AG04450 (cell line): ENCODE results near the gene ZFP36L1. TPM values are rescaled to one million over a fixed set of nuclear protein-coding genes. Genes with fewer than 3 reads are reported as not detected.
A peak's percentile ranks its signal among the peaks of the same experiment; 100 is the strongest.

Source experiments
- CTCF ChIA-PET: fragments of 300-600, 350-600 bp; formaldehyde crosslinking; extraction: SDS; loops from one replicate; lab custom pipeline; 2022; ENCODE audit warnings: antibody characterized with exemption, inconsistent platforms; lab: Charles Lee
- POLR2A ChIA-PET: fragments of 350-600 bp; formaldehyde crosslinking; extraction: SDS; loops from one replicate; lab custom pipeline; 2021; ENCODE audit warnings: antibody characterized with exemption, inconsistent platforms; lab: Yijun Ruan, JAX
- DNase-seq: peaks from one replicate; pipeline ENCODE4 v3.0.0-alpha.2; 2011; ENCODE audit warnings: low read depth, low spot score
- H3K27ac ChIP-seq: one replicate; pipeline ENCODE4 v1.5.1; 2012; ENCODE audit warnings: low read depth, low read length, control low read depth
- H3K27me3 ChIP-seq: one replicate; pipeline ENCODE4 v1.6.0; 2012; ENCODE audit warnings: low read length; ENCODE audit not compliant: control insufficient read depth, insufficient read depth
- H3K4me3 ChIP-seq: 2 replicates; pipeline ENCODE4 v1.5.1; 2011; ENCODE audit warnings: mild to moderate bottlenecking, low read depth, low read length, control low read depth
- H3K9me3 ChIP-seq: 2 replicates; pipeline ENCODE4 v1.5.1; 2012; ENCODE audit warnings: low read length; ENCODE audit not compliant: control insufficient read depth, insufficient read depth
- CTCF ChIP-seq: IDR thresholded peaks from 2 replicates; pipeline ENCODE4 v1.5.1; 2011; ENCODE audit warnings: low read depth, low read length, control low read depth, inconsistent platforms
- polyA plus RNA-seq: library from polyadenylated mRNA; depleted of rRNA; stranded (reverse); fragments of >200 nt; gene quantifications from 2 replicates; pipeline ENCODE4 v1.2.3, GENCODE V29; 2011

The ZFP36L1 gene
- polyA plus RNA-seq, 1 experiment: 54.4 TPM

DNA sequence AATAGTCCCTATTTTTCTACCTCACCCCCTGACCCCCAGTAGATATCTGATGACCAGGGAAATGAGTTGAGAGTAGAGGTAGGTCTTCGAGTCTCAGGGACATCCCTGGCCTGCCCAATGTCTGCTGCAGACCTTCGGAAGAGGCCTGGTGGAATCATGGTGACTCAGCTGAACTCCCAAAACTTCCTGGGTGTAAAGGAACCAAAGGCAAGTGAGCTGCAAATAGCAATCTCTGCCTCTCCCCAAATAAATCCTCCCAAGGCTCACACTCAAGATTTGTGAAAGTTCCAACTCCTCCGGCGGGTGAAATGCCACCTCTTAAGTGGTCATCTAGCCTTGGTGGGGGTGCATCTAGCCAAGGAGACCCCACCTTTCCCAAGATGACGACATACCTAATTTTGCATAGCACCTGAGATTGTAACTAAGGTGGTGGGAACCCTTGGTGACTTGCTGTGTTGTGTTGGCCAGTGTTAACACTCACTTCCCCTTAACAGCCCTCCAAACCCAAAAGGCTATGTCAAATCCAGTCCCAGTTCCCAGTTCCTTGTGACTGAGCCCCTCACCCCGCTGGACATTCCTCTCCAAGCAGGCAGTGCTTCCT is 6.3 kb downstream of the ZFP36L1 start:
- peak overlapping the region; percentile 73 for H3K27ac ChIP-seq
- no peak for DNase-seq
- POLR2A ChIA-PET: interaction anchor here (1.1 to 1.4 kb wide), 3 partner anchors 20 to 32 kb away, joined by 3 to 7 read pairs (median 3); no protein-coding TSS in a partner anchor
- CTCF ChIA-PET: interaction anchor here (0.9 to 3.8 kb wide), 3 partner anchors 104 to 537 kb away, joined by 4 to 17 read pairs (median 4); no protein-coding TSS in a partner anchor
- H3K27me3 ChIP-seq: no peaks in the 10 kb centered on the region
- no peak for TF ChIP-seq CTCF
- H3K4me3 ChIP-seq: no peak overlapping the region
- H3K9me3 ChIP-seq: peaks cover 5% of the 10 kb centered on the region; the same call in 1 of the 2 replicates

GRCh38 chr14:68785534-68786490 is 7.1 kb downstream of the ZFP36L1 start:
- ChIA-PET POLR2A (interaction anchor here (0.9 to 1.9 kb wide), 6 partner anchors 7 to 92 kb away, joined by 3 to 7 read pairs (median 5); partner anchors contain the start of gene ZFP36L1), CTCF (interaction anchor here (1.4 to 3.8 kb wide), 2 partner anchors 536 to 852 kb away, joined by 4 to 17 read pairs; no protein-coding TSS in a partner anchor)
- H3K27ac ChIP-seq: peak overlapping the region; percentile 73
- no peak for TF ChIP-seq CTCF
- H3K4me3 ChIP-seq: no peak overlapping the region
- DNase-seq: no peak
- H3K27me3 ChIP-seq: no peaks in the 10 kb centered on the region
- peaks cover 5% of the 10 kb centered on the region; the same call in 1 of the 2 replicates for H3K9me3 ChIP-seq

DNA sequence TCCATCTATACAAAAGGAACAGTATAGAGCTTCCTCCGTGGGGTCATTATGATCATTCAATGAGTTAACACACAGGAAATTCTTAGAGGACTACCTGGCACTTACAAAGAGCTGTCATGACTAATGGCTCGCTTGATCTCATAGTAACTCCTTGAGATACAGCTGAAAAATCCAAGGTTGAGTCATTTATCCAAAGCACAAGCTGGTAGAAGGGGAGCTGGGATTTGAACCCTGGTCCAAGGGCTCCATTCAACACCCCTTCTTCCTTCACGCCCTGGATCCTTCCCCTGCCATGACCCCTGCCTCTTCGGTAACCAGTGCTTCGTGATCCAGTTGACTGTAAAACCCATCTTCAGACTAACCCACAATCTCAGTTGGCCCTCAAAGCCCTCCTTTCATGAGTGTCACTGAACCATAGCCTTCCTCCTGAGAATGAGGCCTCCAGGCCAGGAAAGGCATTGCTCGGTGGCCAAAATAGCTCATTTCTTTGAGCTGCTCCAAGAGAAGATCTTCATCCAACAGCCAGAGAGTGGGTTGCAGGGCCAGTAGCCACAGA is 7.8 kb downstream of the ZFP36L1 start:
- no peak for DNase-seq
- ChIA-PET POLR2A (interaction anchor here (0.9 to 1.9 kb wide), 5 partner anchors 8 to 91 kb away, joined by 3 to 7 read pairs (median 6); partner anchors contain the start of gene ZFP36L1), CTCF (interaction anchor here (1.4 to 3.8 kb wide), 2 partner anchors 535 to 851 kb away, joined by 4 to 17 read pairs; no protein-coding TSS in a partner anchor)
- Histone ChIP-seq H3K27me3 (no peaks in the 10 kb centered on the region), H3K4me3 (no peak overlapping the region), H3K9me3 (peaks cover 4% of the 10 kb centered on the region; the same call in 1 of the 2 replicates), H3K27ac (peak overlapping the region; percentile 11)
- TF ChIP-seq CTCF: no peak

- H3K4me3 ChIP-seq: no peak overlapping the region
- H3K9me3 ChIP-seq: no peaks in the 10 kb centered on the region
- DNase-seq: no peak
- H3K27me3 ChIP-seq: no peaks in the 10 kb centered on the region
- ChIA-PET CTCF (interaction anchor here (3.8 kb wide), 1 partner anchor 534 kb away, joined by 17 read pairs; no protein-coding TSS in a partner anchor), POLR2A (interaction anchor here (1.5 to 1.9 kb wide), 2 partner anchors 9 to 90 kb away, joined by 6 to 7 read pairs; partner anchors contain the start of gene ZFP36L1)
- TF ChIP-seq CTCF: no peak
- H3K27ac ChIP-seq: no peak overlapping the region
Measured at GRCh38 chr14:68784226-68784910, 8.5 kb downstream of the ZFP36L1 start.
